ENCODE measurements around the gene PLAC8L1.

The PLAC8L1 gene

GRCh38 chr5:146088098-146088497 is 17.3 kb downstream of the PLAC8L1 start:
- no peak overlapping the region for H2BK12ac ChIP-seq (ENCODE audit: low read length in 2 of 2)
- H3K79me1 ChIP-seq (replicated peaks; ENCODE audit: low read length, poor library complexity, severe bottlenecking) = no peaks in the 10 kb centered on the region
- no peaks in the 10 kb centered on the region for H3K9me3 ChIP-seq (ENCODE audit: control insufficient read depth, low read length)
- no peaks in the 10 kb centered on the region for H3K27me3 ChIP-seq (ENCODE audit: control insufficient read depth in 1 of 2, insufficient read depth in 1 of 2, low read length in 2 of 2)
- no peaks in the 10 kb centered on the region for H3K36me3 ChIP-seq (ENCODE audit: control insufficient read depth in 1 of 2, insufficient read depth in 2 of 2, low read depth in 1 of 2, low read length in 2 of 2)
- no peak overlapping the region for H3K27ac ChIP-seq (ENCODE audit: low read length, poor library complexity, severe bottlenecking)
- H2BK5ac ChIP-seq (ENCODE audit: low read depth, low read length, poor library complexity, severe bottlenecking) = no peak overlapping the region
- H3K14ac ChIP-seq (ENCODE audit: low read length in 2 of 2) = no peak overlapping the region
- H2AK5ac ChIP-seq (ENCODE audit: low read length, severe bottlenecking) = no peak overlapping the region
- H3K4ac ChIP-seq (ENCODE audit: low read depth in 1 of 2, low read length in 2 of 2) = no peak overlapping the region
- 91% methylated on average over 3 of the region's 3 CpGs for whole genome bisulfite sequencing
- H4K91ac ChIP-seq (ENCODE audit: low read length) = no peak overlapping the region
- H3K4me1 ChIP-seq (ENCODE audit: control insufficient read depth, insufficient read depth, low read depth, low read length) = no peaks in the 10 kb centered on the region
- no peak overlapping the region for H3K9ac ChIP-seq (ENCODE audit: low read length)
- no peak overlapping the region for H2BK15ac ChIP-seq (ENCODE audit: low read depth, poor library complexity, severe bottlenecking)
- no peak for DNase-seq
- no peak overlapping the region for H3K23ac ChIP-seq (ENCODE audit: low read length in 2 of 2)
- H3K4me2 ChIP-seq (ENCODE audit: low read length, poor library complexity, severe bottlenecking) = no peak overlapping the region
- no peak overlapping the region for H3K4me3 ChIP-seq (ENCODE audit: insufficient read depth in 1 of 2, low read depth in 1 of 2, low read length in 2 of 2)
- H2AFZ ChIP-seq (ENCODE audit: low read depth, low read length) = no peak overlapping the region
- H3K18ac ChIP-seq (ENCODE audit: low read depth in 1 of 2, low read length in 2 of 2) = no peak overlapping the region
- no peak overlapping the region for H4K8ac ChIP-seq (ENCODE audit: low read length)
- H2BK120ac ChIP-seq (ENCODE audit: low read depth, low read length) = no peak overlapping the region

DNA sequence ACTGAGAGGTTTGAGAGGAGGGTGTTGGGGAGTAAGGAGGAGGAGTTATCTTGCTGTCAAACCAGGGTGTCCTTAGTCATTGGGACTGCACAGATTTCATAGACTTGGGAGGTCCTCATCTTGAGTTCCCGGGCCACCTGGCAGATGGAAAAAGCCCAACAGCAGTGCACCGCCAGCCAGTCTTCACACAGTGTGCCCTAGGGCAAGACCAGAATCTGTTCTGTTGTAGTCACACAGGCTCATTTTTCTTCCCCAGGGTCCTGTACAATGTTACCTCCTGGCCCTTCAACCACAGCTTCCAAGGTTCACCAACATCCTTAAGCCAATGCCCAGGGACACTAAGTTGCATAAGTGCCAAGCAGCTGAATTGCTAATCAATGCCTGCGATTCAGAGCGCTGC is 21.0 kb downstream of the PLAC8L1 start:
- no peak overlapping the region for H3K27ac ChIP-seq (ENCODE audit: low read length, poor library complexity, severe bottlenecking)
- no peak overlapping the region for H3K14ac ChIP-seq (ENCODE audit: low read length in 2 of 2)
- no peak overlapping the region for H3K9ac ChIP-seq (ENCODE audit: low read length)
- no peaks in the 10 kb centered on the region for H3K9me3 ChIP-seq (ENCODE audit: control insufficient read depth, low read length)
- H3K18ac ChIP-seq (ENCODE audit: low read depth in 1 of 2, low read length in 2 of 2) = no peak overlapping the region
- no peak overlapping the region for H3K4me3 ChIP-seq (ENCODE audit: insufficient read depth in 1 of 2, low read depth in 1 of 2, low read length in 2 of 2)
- no peak overlapping the region for H2AK5ac ChIP-seq (ENCODE audit: low read length, severe bottlenecking)
- H3K79me1 ChIP-seq (replicated peaks; ENCODE audit: low read length, poor library complexity, severe bottlenecking) = no peaks in the 10 kb centered on the region
- H4K91ac ChIP-seq (ENCODE audit: low read length) = no peak overlapping the region
- H2AFZ ChIP-seq (ENCODE audit: low read depth, low read length) = no peak overlapping the region
- no peak overlapping the region for H4K8ac ChIP-seq (ENCODE audit: low read length)
- no peak overlapping the region for H3K4ac ChIP-seq (ENCODE audit: low read depth in 1 of 2, low read length in 2 of 2)
- H2BK12ac ChIP-seq (ENCODE audit: low read length in 2 of 2) = no peak overlapping the region
- H2BK15ac ChIP-seq (ENCODE audit: low read depth, poor library complexity, severe bottlenecking) = no peak overlapping the region
- no peaks in the 10 kb centered on the region for H3K36me3 ChIP-seq (ENCODE audit: control insufficient read depth in 1 of 2, insufficient read depth in 2 of 2, low read depth in 1 of 2, low read length in 2 of 2)
- no peak overlapping the region for H2BK5ac ChIP-seq (ENCODE audit: low read depth, low read length, poor library complexity, severe bottlenecking)
- WGBS = 100% methylated on average over 4 of the region's 4 CpGs
- no peak overlapping the region for H3K4me2 ChIP-seq (ENCODE audit: low read length, poor library complexity, severe bottlenecking)
- no peaks in the 10 kb centered on the region for H3K4me1 ChIP-seq (ENCODE audit: control insufficient read depth, insufficient read depth, low read depth, low read length)
- no peak overlapping the region for H2BK120ac ChIP-seq (ENCODE audit: low read depth, low read length)
- H3K23ac ChIP-seq (ENCODE audit: low read length in 2 of 2) = no peak overlapping the region
- H3K27me3 ChIP-seq (ENCODE audit: control insufficient read depth in 1 of 2, insufficient read depth in 1 of 2, low read length in 2 of 2) = no peaks in the 10 kb centered on the region
- DNase-seq = no peak

DNA sequence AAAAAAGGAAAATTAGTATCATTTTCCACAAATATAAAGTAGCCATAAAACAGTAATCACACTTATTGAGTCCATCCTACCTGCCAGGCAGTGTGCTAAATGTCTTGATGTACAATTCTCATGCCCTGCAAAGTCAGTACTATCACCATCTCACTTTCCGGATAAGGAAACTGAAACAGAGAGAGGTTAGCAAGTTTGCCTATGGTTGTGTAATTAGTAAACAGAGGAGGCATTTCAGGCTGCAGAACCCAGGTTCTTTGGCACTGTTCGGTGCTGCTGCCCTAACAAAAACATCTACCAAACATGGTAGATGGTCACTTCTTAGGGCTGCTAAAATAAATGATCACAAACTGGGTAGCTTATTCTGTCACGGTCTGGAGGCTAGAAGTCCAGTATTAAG is 22.6 kb downstream of the PLAC8L1 start:
- Histone ChIP-seq H3K23ac (ENCODE audit: low read length in 2 of 2) (no peak overlapping the region), H2BK120ac (ENCODE audit: low read depth, low read length) (no peak overlapping the region), H2BK15ac (ENCODE audit: low read depth, poor library complexity, severe bottlenecking) (no peak overlapping the region), H3K79me1 (replicated peaks; ENCODE audit: low read length, poor library complexity, severe bottlenecking) (no peaks in the 10 kb centered on the region), H4K8ac (ENCODE audit: low read length) (no peak overlapping the region), H3K27me3 (ENCODE audit: control insufficient read depth in 1 of 2, insufficient read depth in 1 of 2, low read length in 2 of 2) (no peaks in the 10 kb centered on the region), H3K9me3 (ENCODE audit: control insufficient read depth, low read length) (no peaks in the 10 kb centered on the region), H2AFZ (ENCODE audit: low read depth, low read length) (no peak overlapping the region), H2BK12ac (ENCODE audit: low read length in 2 of 2) (no peak overlapping the region), H3K4me1 (ENCODE audit: control insufficient read depth, insufficient read depth, low read depth, low read length) (no peaks in the 10 kb centered on the region), H3K9ac (ENCODE audit: low read length) (no peak overlapping the region), H3K27ac (ENCODE audit: low read length, poor library complexity, severe bottlenecking) (no peak overlapping the region), H4K91ac (ENCODE audit: low read length) (no peak overlapping the region), H3K4me2 (ENCODE audit: low read length, poor library complexity, severe bottlenecking) (no peak overlapping the region), H2AK5ac (ENCODE audit: low read length, severe bottlenecking) (no peak overlapping the region), H2BK5ac (ENCODE audit: low read depth, low read length, poor library complexity, severe bottlenecking) (no peak overlapping the region), H3K18ac (ENCODE audit: low read depth in 1 of 2, low read length in 2 of 2) (no peak overlapping the region), H3K36me3 (ENCODE audit: control insufficient read depth in 1 of 2, insufficient read depth in 2 of 2, low read depth in 1 of 2, low read length in 2 of 2) (no peaks in the 10 kb centered on the region), H3K4me3 (ENCODE audit: insufficient read depth in 1 of 2, low read depth in 1 of 2, low read length in 2 of 2) (no peak overlapping the region), H3K4ac (ENCODE audit: low read depth in 1 of 2, low read length in 2 of 2) (no peak overlapping the region), H3K14ac (ENCODE audit: low read length in 2 of 2) (no peak overlapping the region)
- no peak for DNase-seq
- 93% methylated on average over 2 of the region's 3 CpGs for WGBS

- no peaks in the 10 kb centered on the region for H3K79me1 ChIP-seq (replicated peaks; ENCODE audit: low read length, poor library complexity, severe bottlenecking)
- WGBS = 56% methylated on average over 5 of the region's 6 CpGs
- no peak overlapping the region for H2BK5ac ChIP-seq (ENCODE audit: low read depth, low read length, poor library complexity, severe bottlenecking)
- H3K4me2 ChIP-seq (ENCODE audit: low read length, poor library complexity, severe bottlenecking) = no peak overlapping the region
- no peak overlapping the region for H3K4ac ChIP-seq (ENCODE audit: low read depth in 1 of 2, low read length in 2 of 2)
- no peak overlapping the region for H2BK15ac ChIP-seq (ENCODE audit: low read depth, poor library complexity, severe bottlenecking)
- H3K27ac ChIP-seq (ENCODE audit: low read length, poor library complexity, severe bottlenecking) = no peak overlapping the region
- H3K36me3 ChIP-seq (ENCODE audit: control insufficient read depth in 1 of 2, insufficient read depth in 2 of 2, low read depth in 1 of 2, low read length in 2 of 2) = no peaks in the 10 kb centered on the region
- no peak overlapping the region for H2AFZ ChIP-seq (ENCODE audit: low read depth, low read length)
- H2BK120ac ChIP-seq (ENCODE audit: low read depth, low read length) = no peak overlapping the region
- no peak overlapping the region for H2BK12ac ChIP-seq (ENCODE audit: low read length in 2 of 2)
- H3K18ac ChIP-seq (ENCODE audit: low read depth in 1 of 2, low read length in 2 of 2) = no peak overlapping the region
- H3K14ac ChIP-seq (ENCODE audit: low read length in 2 of 2) = no peak overlapping the region
- no peaks in the 10 kb centered on the region for H3K9me3 ChIP-seq (ENCODE audit: control insufficient read depth, low read length)
- no peaks in the 10 kb centered on the region for H3K27me3 ChIP-seq (ENCODE audit: control insufficient read depth in 1 of 2, insufficient read depth in 1 of 2, low read length in 2 of 2)
- no peak overlapping the region for H4K91ac ChIP-seq (ENCODE audit: low read length)
- H3K9ac ChIP-seq (ENCODE audit: low read length) = no peak overlapping the region
- H3K4me1 ChIP-seq (ENCODE audit: control insufficient read depth, insufficient read depth, low read depth, low read length) = no peaks in the 10 kb centered on the region
- no peak overlapping the region for H2AK5ac ChIP-seq (ENCODE audit: low read length, severe bottlenecking)
- H3K23ac ChIP-seq (ENCODE audit: low read length in 2 of 2) = no peak overlapping the region
- DNase-seq = no peak
- no peak overlapping the region for H3K4me3 ChIP-seq (ENCODE audit: insufficient read depth in 1 of 2, low read depth in 1 of 2, low read length in 2 of 2)
- no peak overlapping the region for H4K8ac ChIP-seq (ENCODE audit: low read length)
Measured at GRCh38 chr5:146081556-146081955, 23.8 kb downstream of the PLAC8L1 start.
